Stomach (tissue), 9 donors: ENCODE results near the gene SOX6. TPM values are rescaled to one million over a fixed set of nuclear protein-coding genes. Genes with fewer than 3 reads are reported as not detected.

ENCODE experiments used
- DNase-seq, 2 donors: peaks; one replicate each; pipeline versions ENCODE4 v3.0.0 to v3.0.0-alpha.2; 2013 to 2019
- H3K27ac ChIP-seq, 5 donors: fragments of 200-600 bp in 4 of 5; sonication (generic) in 4 of 5; one replicate each; pipeline ENCODE4 v1.5.1; 2013 to 2019; ENCODE audit warnings: mild to moderate bottlenecking in 1 of 5, moderate library complexity in 1 of 5
- H3K27me3 ChIP-seq, 3 donors: fragments of 200-600 bp; sonication (generic); one replicate each; pipeline ENCODE4 v1.5.1; 2017 to 2019; ENCODE audit warnings: mixed run types in 1 of 3
- H3K36me3 ChIP-seq, 4 donors: fragments of 200-600 bp; sonication (generic); 1 replicate in 3 of 4; 2 replicates in 1 of 4; pipeline ENCODE4 v1.5.1; 2016 to 2019
- H3K4me1 ChIP-seq, 4 donors: fragments of 200-600 bp; sonication (generic); one replicate each; pipeline ENCODE4 v1.5.1; 2016 to 2019
- H3K4me3 ChIP-seq, 4 donors: fragments of 200-600 bp; sonication (generic) in 3 of 4; one replicate each; pipeline ENCODE4 v1.5.1; 2016 to 2019; ENCODE audit warnings: mild to moderate bottlenecking in 1 of 4
- H3K9me3 ChIP-seq, 4 donors: fragments of 200-600 bp; sonication (generic); one replicate each; pipeline ENCODE4 v1.5.1; 2016 to 2019
- EP300 ChIP-seq: sonication (generic); formaldehyde crosslinking; IDR thresholded peaks from one replicate; pipeline ENCODE4 v1.6.1; 2017; ENCODE audit warnings: antibody characterized with exemption
- POLR2A ChIP-seq, 4 donors: fragments of 450-650 bp; IDR thresholded peaks; one replicate each; pipeline ENCODE4 v1.6.1; 2016; ENCODE audit warnings: antibody characterized with exemption in 4 of 4, control low read depth in 2 of 4, mild to moderate bottlenecking in 1 of 4, moderate library complexity in 1 of 4
- POLR2AphosphoS5 ChIP-seq, 3 donors: sonication (generic); formaldehyde crosslinking; IDR thresholded peaks; one replicate each; pipeline ENCODE4 v1.6.1; 2016; ENCODE audit warnings: antibody characterized with exemption in 3 of 3
- WGBS, 5 donors: extraction: QIAGEN DNeasy Blood & Tissue Kit in 3 of 5; methylation state at CpG; one replicate each; pipeline versions ENCODE4 v1.1.5 to v1.1.7; 2013 to 2018; 5-methylcytosine and 5-hydroxymethylcytosine counted together
- intact Hi-C: fragments of 100-400 bp; cut with DNase I; formaldehyde crosslinking; loops from one replicate; pipeline ENCODE4 v1.15.1; 2023; ENCODE audit warnings: low total_unique reads
- polyA plus RNA-seq, 3 donors: library from polyadenylated mRNA; stranded (reverse); fragments of 200-250 nt; gene quantifications; one replicate each; pipeline ENCODE4 v1.2.3, GENCODE V29; 2013
- total RNA-seq, 5 donors: library from RNA; depleted of rRNA; stranded (reverse); fragments of >200 nt; gene quantifications; one replicate each; pipeline versions ENCODE4 v1.1.0 to v1.2.3, GENCODE V29; 2014 to 2016
- TF ChIP-seq, protein P1 (sequence below), 7 experiments: fragments of 450-650 bp in 4 of 7; fragments of 200-600 bp in 3 of 7; sonication (generic) in 3 of 7; IDR thresholded peaks; one replicate each; pipeline ENCODE4 v1.5.1; 2016 to 2019; ENCODE audit warnings: antibody characterized with exemption in 7 of 7, control low read depth in 2 of 7, mild to moderate bottlenecking in 1 of 7
- donor health status: healthy with polysubstance abuse.
- donor health status: Bipolar disorder and iron deficiency.
- donor health status: healthy.

The SOX6 gene
- total and polyA plus RNA-seq, 8 donors: 1.2 to 13.6 (median 4.5) TPM

DNA sequence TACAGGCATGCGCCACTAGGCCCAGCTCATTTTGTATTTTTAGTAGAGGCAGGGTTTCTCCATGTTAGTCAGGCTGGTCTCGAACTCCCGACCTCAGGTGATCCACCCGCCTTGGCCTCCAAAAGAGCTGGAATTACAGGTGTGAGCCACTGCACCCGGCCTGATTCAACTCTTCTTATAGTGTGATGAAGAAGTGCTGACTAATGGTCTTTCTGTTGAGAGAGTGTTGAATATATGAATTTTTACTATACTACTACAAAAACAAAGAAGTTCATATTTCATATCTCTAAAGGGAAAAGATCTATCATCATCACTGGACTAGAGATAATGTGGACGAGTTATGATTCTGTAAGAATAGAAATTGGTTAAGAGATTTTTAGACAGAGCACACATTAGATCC, 320.1 kb downstream of the SOX6 start:
- H3K27me3 ChIP-seq: no peaks in the 10 kb centered on the region
- intact Hi-C loops: no loop called here
- no peaks in the 10 kb centered on the region for H3K4me1 ChIP-seq
- no peaks in the 10 kb centered on the region for H3K36me3 ChIP-seq
- TF ChIP-seq EP300: no peak
- TF ChIP-seq, protein P1, sequence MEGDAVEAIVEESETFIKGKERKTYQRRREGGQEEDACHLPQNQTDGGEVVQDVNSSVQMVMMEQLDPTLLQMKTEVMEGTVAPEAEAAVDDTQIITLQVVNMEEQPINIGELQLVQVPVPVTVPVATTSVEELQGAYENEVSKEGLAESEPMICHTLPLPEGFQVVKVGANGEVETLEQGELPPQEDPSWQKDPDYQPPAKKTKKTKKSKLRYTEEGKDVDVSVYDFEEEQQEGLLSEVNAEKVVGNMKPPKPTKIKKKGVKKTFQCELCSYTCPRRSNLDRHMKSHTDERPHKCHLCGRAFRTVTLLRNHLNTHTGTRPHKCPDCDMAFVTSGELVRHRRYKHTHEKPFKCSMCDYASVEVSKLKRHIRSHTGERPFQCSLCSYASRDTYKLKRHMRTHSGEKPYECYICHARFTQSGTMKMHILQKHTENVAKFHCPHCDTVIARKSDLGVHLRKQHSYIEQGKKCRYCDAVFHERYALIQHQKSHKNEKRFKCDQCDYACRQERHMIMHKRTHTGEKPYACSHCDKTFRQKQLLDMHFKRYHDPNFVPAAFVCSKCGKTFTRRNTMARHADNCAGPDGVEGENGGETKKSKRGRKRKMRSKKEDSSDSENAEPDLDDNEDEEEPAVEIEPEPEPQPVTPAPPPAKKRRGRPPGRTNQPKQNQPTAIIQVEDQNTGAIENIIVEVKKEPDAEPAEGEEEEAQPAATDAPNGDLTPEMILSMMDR (IDR thresholded peaks at IDR 0.05): no peak
- TF ChIP-seq POLR2A (IDR thresholded peaks at IDR 0.05): no peak
- no peak overlapping the region for H3K27ac ChIP-seq
- no peak overlapping the region for H3K4me3 ChIP-seq
- no peak for DNase-seq
- WGBS, 5 donors: 87 to 93% (median 92%) methylated on average over 6 of the region's 6 CpGs
- no peaks in the 10 kb centered on the region for H3K9me3 ChIP-seq

DNA sequence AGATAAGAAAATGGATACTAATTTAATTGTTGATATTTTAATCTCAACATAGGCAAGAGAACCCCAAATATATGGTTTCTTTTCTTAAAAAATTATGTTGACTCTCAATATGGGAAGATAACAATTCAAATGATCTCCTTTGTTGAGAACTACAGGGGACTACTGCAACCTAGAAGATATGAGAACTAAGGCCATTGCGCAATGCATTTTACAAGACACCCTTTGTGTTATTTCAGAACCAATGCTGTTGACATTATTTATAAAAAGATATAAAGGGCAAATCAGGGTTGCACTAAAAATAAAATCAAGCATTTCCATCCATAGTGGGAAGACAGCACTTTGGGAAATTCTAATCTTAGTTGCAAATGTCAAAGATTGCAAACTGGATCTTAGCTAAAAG, 322.3 kb downstream of the SOX6 start:
- Histone ChIP-seq H3K27ac (no peak overlapping the region), H3K36me3 (no peaks in the 10 kb centered on the region), H3K9me3 (no peaks in the 10 kb centered on the region), H3K27me3 (no peaks in the 10 kb centered on the region), H3K4me1 (no peaks in the 10 kb centered on the region), H3K4me3 (no peak overlapping the region)
- TF ChIP-seq EP300 (no peak), POLR2AphosphoS5 (IDR thresholded peaks at IDR 0.05) (no peak), POLR2A (IDR thresholded peaks at IDR 0.05) (no peak)
- TF ChIP-seq, protein P1 (IDR thresholded peaks at IDR 0.05): no peak
- DNase-seq: no peak
- intact Hi-C loops: no loop called here
- 86 to 93% (median 88%) methylated on average over 1 of the region's 1 CpG for WGBS, 5 donors

DNA sequence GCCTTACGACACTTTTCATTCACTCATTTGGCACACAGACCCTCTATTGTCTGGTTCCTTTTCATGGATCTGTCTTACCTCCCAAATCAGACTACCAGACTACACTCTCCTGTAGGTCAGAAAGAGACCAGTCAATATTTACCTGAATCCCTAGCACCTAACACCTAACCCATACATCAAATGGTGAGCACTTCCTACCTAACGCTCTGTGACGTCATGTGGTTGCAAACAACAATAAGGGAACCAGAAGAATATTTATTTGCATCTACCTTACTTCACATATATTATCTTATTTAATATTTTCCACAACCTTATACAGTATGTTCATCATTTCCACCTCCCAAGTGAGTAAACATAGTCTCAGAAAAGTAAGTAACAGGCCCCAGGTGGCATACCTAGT, 323.4 kb downstream of the SOX6 start:
- no peak for DNase-seq
- no peaks in the 10 kb centered on the region for H3K36me3 ChIP-seq
- H3K27ac ChIP-seq: no peak overlapping the region
- TF ChIP-seq, protein P1 (IDR thresholded peaks at IDR 0.05): no peak
- no peak for TF ChIP-seq POLR2A (IDR thresholded peaks at IDR 0.05)
- TF ChIP-seq EP300: no peak
- no peak for TF ChIP-seq POLR2AphosphoS5 (IDR thresholded peaks at IDR 0.05)
- intact Hi-C loops: no loop called here
- no peaks in the 10 kb centered on the region for H3K27me3 ChIP-seq
- H3K4me3 ChIP-seq: no peak overlapping the region
- WGBS, 5 donors: 82 to 99% (median 95%) methylated on average over 3 of the region's 3 CpGs
- no peaks in the 10 kb centered on the region for H3K4me1 ChIP-seq
- no peaks in the 10 kb centered on the region for H3K9me3 ChIP-seq

DNA sequence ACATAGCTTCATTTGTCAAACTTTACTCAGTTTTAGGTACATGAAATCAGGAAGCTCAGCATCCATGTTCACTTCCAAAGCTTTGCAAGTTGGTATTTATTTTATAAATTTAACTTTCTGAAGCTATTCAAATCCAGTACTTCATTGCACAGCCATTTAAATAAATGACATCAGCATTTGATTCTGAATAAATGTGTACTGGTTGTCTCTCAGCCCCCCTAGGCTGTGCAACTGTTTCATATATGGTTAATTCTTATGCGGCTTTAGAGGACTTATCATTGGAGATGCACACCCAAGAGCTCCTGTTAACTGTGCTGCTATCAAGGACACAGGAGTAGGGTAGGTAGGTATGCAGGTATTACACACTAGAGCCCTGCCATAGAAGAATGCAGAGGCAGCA, 325.1 kb downstream of the SOX6 start:
- no peak for DNase-seq
- intact Hi-C loops: no loop called here
- Histone ChIP-seq H3K27me3 (no peaks in the 10 kb centered on the region), H3K4me1 (no peaks in the 10 kb centered on the region), H3K9me3 (no peaks in the 10 kb centered on the region), H3K4me3 (no peak overlapping the region), H3K27ac (no peak overlapping the region), H3K36me3 (no peaks in the 10 kb centered on the region)
- TF ChIP-seq POLR2AphosphoS5 (IDR thresholded peaks at IDR 0.05): no peak
- TF ChIP-seq, protein P1 (IDR thresholded peaks at IDR 0.05): no peak
- TF ChIP-seq EP300: no peak
- TF ChIP-seq POLR2A (IDR thresholded peaks at IDR 0.05): no peak
- 97 to 100% (median 100%) methylated on average over 1 of the region's 1 CpG for WGBS, 5 donors
